Measurements from ENCODE around the gene NAV2. TPM values are rescaled to one million over a fixed set of nuclear protein-coding genes. Genes with fewer than 3 reads are reported as not detected.

The NAV2 gene
- total and polyA plus RNA-seq, 5 donors, result 4.4 to 12.9 (median 8.6) TPM

GRCh38 chr11:19687392-19687791 is 25.2 kb upstream of the NAV2 start:
- intact Hi-C loops (cut with DNase I), result no loop called here
- no peak for ATAC-seq
- WGBS, result 97% methylated on average over 1 of the region's 1 CpG

GRCh38 chr11:19689281-19690000 is 23.2 kb upstream of the NAV2 start:
- WGBS, result 57% methylated on average over 8 of the region's 8 CpGs
- intact Hi-C loops (cut with DNase I), result no loop called here
- peaks cover 10% of the 10 kb centered on the region for H3K4me1 ChIP-seq (ENCODE audit: control insufficient read depth, insufficient read depth, low read length)
- H3K4me3 ChIP-seq (ENCODE audit: low read length), result no peak overlapping the region
- H3K27me3 ChIP-seq (ENCODE audit: control insufficient read depth, insufficient read depth), result no peaks in the 10 kb centered on the region
- H3K9me3 ChIP-seq (ENCODE audit: control insufficient read depth, low read length), result no peaks in the 10 kb centered on the region
- no peak overlapping the region for H3K27ac ChIP-seq (ENCODE audit: low read length)
- peak in 1 of 2 donors; percentile 45 for ATAC-seq
- DNase-seq, result no peak

More at GRCh38 chr11:19687392-19687791, 25.2 kb upstream of the NAV2 start:
- Histone ChIP-seq H3K27ac (ENCODE audit: low read length) (no peak overlapping the region), H3K4me1 (ENCODE audit: control insufficient read depth, insufficient read depth, low read length) (peaks cover 13% of the 10 kb centered on the region), H3K4me3 (ENCODE audit: low read length) (no peak overlapping the region), H3K27me3 (ENCODE audit: control insufficient read depth, insufficient read depth) (no peaks in the 10 kb centered on the region), H3K9me3 (ENCODE audit: control insufficient read depth, low read length) (no peaks in the 10 kb centered on the region)
- no peak for DNase-seq

- no peaks in the 10 kb centered on the region for H3K27me3 ChIP-seq (ENCODE audit: control insufficient read depth, insufficient read depth)
- H3K4me3 ChIP-seq (ENCODE audit: low read length), result no peak overlapping the region
- no peak overlapping the region for H3K27ac ChIP-seq (ENCODE audit: low read length)
- no peak for DNase-seq
- intact Hi-C loops (cut with DNase I), result no loop called here
- H3K9me3 ChIP-seq (ENCODE audit: control insufficient read depth, low read length), result no peaks in the 10 kb centered on the region
- H3K4me1 ChIP-seq (ENCODE audit: control insufficient read depth, insufficient read depth, low read length), result peaks cover 9% of the 10 kb centered on the region
- 67% methylated on average over 2 of the region's 2 CpGs for WGBS
- no peak for ATAC-seq
Measured at GRCh38 chr11:19690885-19691284, 21.8 kb upstream of the NAV2 start.

GRCh38 chr11:19691815-19692500 is 20.7 kb upstream of the NAV2 start:
- H3K4me1 ChIP-seq (ENCODE audit: control insufficient read depth, insufficient read depth, low read length), result peaks cover 12% of the 10 kb centered on the region
- H3K4me3 ChIP-seq (ENCODE audit: low read length), result no peak overlapping the region
- no peak for ATAC-seq
- intact Hi-C loops (cut with DNase I), result no loop called here
- H3K27ac ChIP-seq (ENCODE audit: low read length), result no peak overlapping the region
- no peaks in the 10 kb centered on the region for H3K27me3 ChIP-seq (ENCODE audit: control insufficient read depth, insufficient read depth)
- H3K9me3 ChIP-seq (ENCODE audit: control insufficient read depth, low read length), result no peaks in the 10 kb centered on the region
- WGBS, result 91% methylated on average over 8 of the region's 8 CpGs
- DNase-seq, result no peak

- no peak for ATAC-seq
- intact Hi-C loops (cut with DNase I), result no loop called here
- Histone ChIP-seq H3K4me3 (ENCODE audit: low read length) (no peak overlapping the region), H3K4me1 (ENCODE audit: control insufficient read depth, insufficient read depth, low read length) (peaks cover 16% of the 10 kb centered on the region), H3K27me3 (ENCODE audit: control insufficient read depth, insufficient read depth) (no peaks in the 10 kb centered on the region), H3K9me3 (ENCODE audit: control insufficient read depth, low read length) (no peaks in the 10 kb centered on the region), H3K27ac (ENCODE audit: low read length) (no peak overlapping the region)
- WGBS, result 80% methylated on average over 5 of the region's 5 CpGs
- DNase-seq, result no peak
Measured at GRCh38 chr11:19693146-19693545, 19.5 kb upstream of the NAV2 start.

- intact Hi-C loops (cut with DNase I), result no loop called here
- Histone ChIP-seq H3K4me3 (ENCODE audit: low read length) (no peak overlapping the region), H3K27ac (ENCODE audit: low read length) (no peak overlapping the region), H3K9me3 (ENCODE audit: control insufficient read depth, low read length) (no peaks in the 10 kb centered on the region), H3K27me3 (ENCODE audit: control insufficient read depth, insufficient read depth) (no peaks in the 10 kb centered on the region), H3K4me1 (ENCODE audit: control insufficient read depth, insufficient read depth, low read length) (peaks cover 13% of the 10 kb centered on the region)
- DNase-seq (peak in 1 of 3 donors; percentile 65), ATAC-seq (peak in 1 of 2 donors; percentile 38)
- WGBS, result 87% methylated on average over 5 of the region's 5 CpGs
Measured at GRCh38 chr11:19694796-19695345, 17.8 kb upstream of the NAV2 start.

- Histone ChIP-seq H3K4me1 (ENCODE audit: control insufficient read depth, insufficient read depth, low read length) (peaks cover 13% of the 10 kb centered on the region), H3K9me3 (ENCODE audit: control insufficient read depth, low read length) (no peaks in the 10 kb centered on the region), H3K4me3 (ENCODE audit: low read length) (no peak overlapping the region), H3K27me3 (ENCODE audit: control insufficient read depth, insufficient read depth) (no peaks in the 10 kb centered on the region), H3K27ac (ENCODE audit: low read length) (no peak overlapping the region)
- ATAC-seq, result no peak
- DNase-seq, result no peak
- intact Hi-C loops (cut with DNase I), result no loop called here
- 44% methylated on average over 3 of the region's 3 CpGs for WGBS
Measured at GRCh38 chr11:19696073-19696472, 16.6 kb upstream of the NAV2 start.

GRCh38 chr11:19696904-19697303 is 15.7 kb upstream of the NAV2 start:
- H3K4me3 ChIP-seq (ENCODE audit: low read length), result no peak overlapping the region
- H3K4me1 ChIP-seq (ENCODE audit: control insufficient read depth, insufficient read depth, low read length), result peaks cover 13% of the 10 kb centered on the region
- no peaks in the 10 kb centered on the region for H3K27me3 ChIP-seq (ENCODE audit: control insufficient read depth, insufficient read depth)
- WGBS, result 97% methylated on average over 4 of the region's 4 CpGs
- intact Hi-C loops (cut with DNase I), result no loop called here
- no peak overlapping the region for H3K27ac ChIP-seq (ENCODE audit: low read length)
- ATAC-seq (no peak), DNase-seq (no peak)
- H3K9me3 ChIP-seq (ENCODE audit: control insufficient read depth, low read length), result no peaks in the 10 kb centered on the region

GRCh38 chr11:19697721-19698121 is 14.9 kb upstream of the NAV2 start:
- 32% methylated on average over 4 of the region's 4 CpGs for WGBS
- DNase-seq, result peak in 2 of 3 donors; percentile 64 to 65
- Histone ChIP-seq H3K4me1 (ENCODE audit: control insufficient read depth, insufficient read depth, low read length) (peaks cover 13% of the 10 kb centered on the region), H3K9me3 (ENCODE audit: control insufficient read depth, low read length) (no peaks in the 10 kb centered on the region), H3K27ac (ENCODE audit: low read length) (peak overlapping the region; percentile 77), H3K4me3 (ENCODE audit: low read length) (no peak overlapping the region), H3K27me3 (ENCODE audit: control insufficient read depth, insufficient read depth) (no peaks in the 10 kb centered on the region)
- intact Hi-C loops (cut with DNase I), result loop anchor here in 1 of 4 donors (2.0 kb wide), 1 partner anchor 15 kb away; the partner anchor contains the start of gene NAV2
- ATAC-seq, result peak; percentile 33 to 48

GRCh38 chr11:19698493-19699292 is 13.9 kb upstream of the NAV2 start:
- DNase-seq, result peak; percentile 67 to 78 (median 74)
- peak; percentile 82 to 85 for ATAC-seq
- WGBS, result 57% methylated on average over 8 of the region's 8 CpGs
- H3K27ac ChIP-seq (ENCODE audit: low read length), result peak overlapping the region; percentile 77
- H3K9me3 ChIP-seq (ENCODE audit: control insufficient read depth, low read length), result no peaks in the 10 kb centered on the region
- H3K4me3 ChIP-seq (ENCODE audit: low read length), result no peak overlapping the region
- intact Hi-C loops (cut with DNase I), result loop anchor here in 1 of 4 donors (2.0 kb wide), 1 partner anchor 14 kb away; the partner anchor contains the start of gene NAV2
- peaks cover 9% of the 10 kb centered on the region for H3K4me1 ChIP-seq (ENCODE audit: control insufficient read depth, insufficient read depth, low read length)
- no peaks in the 10 kb centered on the region for H3K27me3 ChIP-seq (ENCODE audit: control insufficient read depth, insufficient read depth)
